ENCODE data around the gene ANKEF1. TPM values are rescaled to one million over a fixed set of nuclear protein-coding genes. Genes with fewer than 3 reads are reported as not detected.

Gene ANKEF1
- total and polyA plus RNA-seq, 10 of the 15 experiments (the other 5 are each of a cell fraction or from before 2014, with no cell fraction given), result 0.04 to 3.0 (median 0.89) TPM

GRCh38 chr20:10075606-10076005 lies 40.8 kb downstream of the ANKEF1 start:
- H3K79me2 ChIP-seq (ENCODE audit: control insufficient read depth, insufficient read depth, low read length), result no peaks in the 10 kb centered on the region
- H3K4me3 ChIP-seq, result no peak overlapping the region
- no peak overlapping the region for H2AFZ ChIP-seq (ENCODE audit: control insufficient read depth, low read depth, low read length)
- H3K4me1 ChIP-seq (ENCODE audit: control insufficient read depth, insufficient read depth, low read length), result no peaks in the 10 kb centered on the region
- RAD21 ChIA-PET (ENCODE audit: unreplicated experiment), result no interaction called here
- H3K27me3 ChIP-seq (replicated peaks in 1 of 2; ENCODE audit: control insufficient read depth in 2 of 2, insufficient read depth in 2 of 2, low read length in 1 of 2), result no peaks in the 10 kb centered on the region
- no peaks in the 10 kb centered on the region for H4K20me1 ChIP-seq (ENCODE audit: control insufficient read depth, insufficient read depth)
- no peak overlapping the region for H3K4me2 ChIP-seq (ENCODE audit: control insufficient read depth, insufficient read depth)
- POLR2A ChIA-PET, result no interaction called here
- CTCF ChIA-PET, result interaction anchor here (1.1 to 3.2 kb wide), 4 partner anchors 14 to 459 kb away, joined by 3 to 17 read pairs (median 6); no protein-coding TSS in a partner anchor
- no peaks in the 10 kb centered on the region for H3K36me3 ChIP-seq (ENCODE audit: control insufficient read depth in 2 of 2, insufficient read depth in 2 of 2, low read length in 1 of 2)
- no peaks in the 10 kb centered on the region for H3K9me3 ChIP-seq (replicated peaks; ENCODE audit: control insufficient read depth, insufficient read depth, low read length)
- DNase-seq (ENCODE audit: low read depth, low spot score) (no peak), ATAC-seq (no peak), FAIRE-seq (no peak)
- H3K9ac ChIP-seq (ENCODE audit: control insufficient read depth, insufficient read depth, low read length), result no peak overlapping the region
- BruUV-seq (replicated peaks), result no TSS peak
- SMC1A ChIA-PET (ENCODE audit: uncharacterized antibody, unreplicated experiment), result interaction anchor here (1.3 kb wide), 1 partner anchor 15 kb away, joined by 3 read pairs; no protein-coding TSS in a partner anchor
- in situ Hi-C loops (cut with MboI) (no loop called here), intact Hi-C loops (cut with micrococcal nuclease; ENCODE audit: unreplicated experiment) (loop anchor here (5.0 kb wide), 1 partner anchor 458 kb away; no protein-coding TSS in a partner anchor)
- H3K27ac ChIP-seq (ENCODE audit: control insufficient read depth, insufficient read depth), result no peak overlapping the region
- TF ChIP-seq POLR2A (IDR thresholded peaks at IDR 0.05; ENCODE audit: low read depth, low read length), result no peak
- TF ChIP-seq CBX5 (IDR thresholded peaks at IDR 0.05; ENCODE audit: low read depth), result no peak
- no peak for TF ChIP-seq SMAD5 (IDR thresholded peaks at IDR 0.05; ENCODE audit: low read depth)
- no peak for TF ChIP-seq PRDM15 (CRISPR knock-in tag; IDR thresholded peaks at IDR 0.05)
- no peak for TF ChIP-seq E2F4 (IDR thresholded peaks at IDR 0.05; ENCODE audit: low read depth, low read length)
- TF ChIP-seq IKZF1 (conservative IDR thresholded peaks at IDR 0.05), result no peak
- TF ChIP-seq EED (IDR thresholded peaks at IDR 0.05; ENCODE audit: low read depth), result no peak
- 9% methylated on average over 2 of the region's 2 CpGs for WGBS (ENCODE audit: insufficient coverage, insufficient replicate concordance, low lambda C conversion rate, missing lambda C conversion rate)

Measured in GM12878 (cell line).